Transverse colon (tissue), 3 donors: Measurements from ENCODE around the gene IL17F.

Source experiments
- POLR2A ChIP-seq: fragments of 450-650 bp; IDR thresholded peaks from one replicate; pipeline ENCODE4 v1.6.1; 2016; ENCODE audit warnings: antibody characterized with exemption, mild to moderate bottlenecking, moderate library complexity
- TF ChIP-seq, protein P1 (sequence below), 5 experiments: fragments of 200-600 bp in 3 of 5; fragments of 450-650 bp in 2 of 5; sonication (generic) in 3 of 5; IDR thresholded peaks; 1 replicate in 2 of 5; 2 replicates in 3 of 5; pipeline ENCODE4 v1.5.1; 2016 to 2017; ENCODE audit warnings: antibody characterized with exemption in 5 of 5, inconsistent platforms in 3 of 5, mild to moderate bottlenecking in 2 of 5, moderate library complexity in 1 of 5

DNA sequence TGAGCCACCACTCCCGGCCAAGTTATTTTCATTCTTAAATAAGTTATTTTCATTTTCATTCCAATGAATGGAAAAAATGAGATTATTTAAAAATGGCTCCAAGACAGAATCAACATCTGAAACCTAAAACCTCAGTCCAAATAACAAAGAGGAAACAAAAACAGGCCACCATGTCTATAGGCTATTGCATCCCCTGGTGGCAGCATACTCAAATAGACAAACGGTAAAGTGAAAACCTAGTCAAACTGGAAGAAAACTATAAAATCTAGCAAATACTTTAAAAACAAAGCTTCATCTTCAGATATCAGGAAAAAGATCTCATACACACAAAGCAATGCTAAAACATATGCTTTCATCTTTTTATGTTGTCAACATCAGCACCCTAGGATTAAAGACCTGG lies 37.2 kb downstream of the IL17F start:
- TF ChIP-seq POLR2A: no peak
- TF ChIP-seq, protein P1, sequence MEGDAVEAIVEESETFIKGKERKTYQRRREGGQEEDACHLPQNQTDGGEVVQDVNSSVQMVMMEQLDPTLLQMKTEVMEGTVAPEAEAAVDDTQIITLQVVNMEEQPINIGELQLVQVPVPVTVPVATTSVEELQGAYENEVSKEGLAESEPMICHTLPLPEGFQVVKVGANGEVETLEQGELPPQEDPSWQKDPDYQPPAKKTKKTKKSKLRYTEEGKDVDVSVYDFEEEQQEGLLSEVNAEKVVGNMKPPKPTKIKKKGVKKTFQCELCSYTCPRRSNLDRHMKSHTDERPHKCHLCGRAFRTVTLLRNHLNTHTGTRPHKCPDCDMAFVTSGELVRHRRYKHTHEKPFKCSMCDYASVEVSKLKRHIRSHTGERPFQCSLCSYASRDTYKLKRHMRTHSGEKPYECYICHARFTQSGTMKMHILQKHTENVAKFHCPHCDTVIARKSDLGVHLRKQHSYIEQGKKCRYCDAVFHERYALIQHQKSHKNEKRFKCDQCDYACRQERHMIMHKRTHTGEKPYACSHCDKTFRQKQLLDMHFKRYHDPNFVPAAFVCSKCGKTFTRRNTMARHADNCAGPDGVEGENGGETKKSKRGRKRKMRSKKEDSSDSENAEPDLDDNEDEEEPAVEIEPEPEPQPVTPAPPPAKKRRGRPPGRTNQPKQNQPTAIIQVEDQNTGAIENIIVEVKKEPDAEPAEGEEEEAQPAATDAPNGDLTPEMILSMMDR (IDR thresholded peaks at IDR 0.05): no peak
